ENCODE measurements around the gene SCGB1D1. TPM values are rescaled to one million over a fixed set of nuclear protein-coding genes. Genes with fewer than 3 reads are reported as not detected.

SCGB1D1 gene
- total RNA-seq, 1 experiment from 2014 or later = not detected

- CTCF ChIA-PET = interaction anchor here (0.8 to 1.5 kb wide), 2 partner anchors 11 to 347 kb away, joined by 4 to 6 read pairs; no protein-coding TSS in a partner anchor
- no peak overlapping the region for H3K4me3 ChIP-seq (replicated peaks in 1 of 2; ENCODE audit: low read depth in 1 of 2, low read length in 2 of 2)
- no peak overlapping the region for H3K27ac ChIP-seq (ENCODE audit: low read depth, low read length)
- DNase-seq (ENCODE audit: low read depth, low spot score) (no peak), ATAC-seq (peak; percentile 48; the same call in 1 of the 2 replicates)
- H3K9me3 ChIP-seq (ENCODE audit: control insufficient read depth in 1 of 2, insufficient read depth in 1 of 2, low read depth in 1 of 2, low read length in 2 of 2) = no peaks in the 10 kb centered on the region
- no TSS peak for BruUV-seq (replicated peaks)
- POLR2A ChIA-PET = no interaction called here
- TF ChIP-seq CBX3 (IDR thresholded peaks at IDR 0.05; ENCODE audit: low read depth) (no peak), CTCF (IDR thresholded peaks at IDR 0.05 in 2 of 3, conservative IDR thresholded peaks at IDR 0.05 in 1 of 3; ENCODE audit: borderline replicate concordance in 1 of 3, insufficient read depth in 1 of 3, low read depth in 2 of 3, low read length in 2 of 3) (peak in 2 of 3 experiments; percentile 25 to 29; a peak in 3 of 6 replicates), EGR1 (IDR thresholded peaks at IDR 0.05; ENCODE audit: low read depth) (no peak)
- peaks cover 65% of the 10 kb centered on the region in 2 experiments; a peak in 3 of 4 replicates for H3K36me3 ChIP-seq (ENCODE audit: control insufficient read depth in 1 of 2, insufficient read depth in 2 of 2, low read length in 2 of 2)
- H3K9me2 ChIP-seq (ENCODE audit: insufficient read depth) = no peaks in the 10 kb centered on the region
- no peaks in the 10 kb centered on the region for H3K79me2 ChIP-seq (ENCODE audit: insufficient read depth, low read length)
- H4K20me1 ChIP-seq (ENCODE audit: insufficient read depth) = no peaks in the 10 kb centered on the region
- H3K27me3 ChIP-seq (ENCODE audit: insufficient read depth, low read length) = no peaks in the 10 kb centered on the region
- intact Hi-C loops (cut with micrococcal nuclease) = no loop called here
- H2AFZ ChIP-seq (ENCODE audit: low read depth, low read length, poor library complexity, severe bottlenecking) = no peak overlapping the region
- no peak overlapping the region for H3K4me2 ChIP-seq (ENCODE audit: low read length)
- no peak overlapping the region for H3K9ac ChIP-seq (ENCODE audit: low read length)
- H3K4me1 ChIP-seq (ENCODE audit: control insufficient read depth in 1 of 2, insufficient read depth in 2 of 2, low read length in 2 of 2) = no peaks in the 10 kb centered on the region
- RAD21 ChIA-PET (ENCODE audit: low non-redundant PET in 1 of 2, low total read pairs in 2 of 2, uncharacterized antibody in 2 of 2, unreplicated experiment in 2 of 2) = no interaction called here
Measured at GRCh38 chr11:62143727-62144126, 46.3 kb upstream of the SCGB1D1 start.

GRCh38 chr11:62144641-62145255, 45.3 kb upstream of the SCGB1D1 start:
- no peaks in the 10 kb centered on the region for H3K9me3 ChIP-seq (ENCODE audit: control insufficient read depth in 1 of 2, insufficient read depth in 1 of 2, low read depth in 1 of 2, low read length in 2 of 2)
- no peaks in the 10 kb centered on the region for H3K9me2 ChIP-seq (ENCODE audit: insufficient read depth)
- BruUV-seq (replicated peaks) = no TSS peak
- no peak overlapping the region for H3K4me2 ChIP-seq (ENCODE audit: low read length)
- H3K27me3 ChIP-seq (ENCODE audit: insufficient read depth, low read length) = no peaks in the 10 kb centered on the region
- DNase-seq (ENCODE audit: low read depth, low spot score) (no peak), ATAC-seq (no peak)
- no peak overlapping the region for H3K9ac ChIP-seq (ENCODE audit: low read length)
- TF ChIP-seq CTCF (IDR thresholded peaks at IDR 0.05 in 2 of 3, conservative IDR thresholded peaks at IDR 0.05 in 1 of 3; ENCODE audit: borderline replicate concordance in 1 of 3, insufficient read depth in 1 of 3, low read depth in 2 of 3, low read length in 2 of 3) = no peak
- no peak for TF ChIP-seq JUND (IDR thresholded peaks at IDR 0.05)
- no peak for TF ChIP-seq EGR1 (IDR thresholded peaks at IDR 0.05; ENCODE audit: low read depth)
- no peak for TF ChIP-seq FOSL1 (IDR thresholded peaks at IDR 0.05; ENCODE audit: low read depth)
- no peak for TF ChIP-seq ZFX (IDR thresholded peaks at IDR 0.05)
- no peak for TF ChIP-seq YY1 (IDR thresholded peaks at IDR 0.05; ENCODE audit: extremely low read depth, insufficient replicate concordance, low read depth, low read length)
- TF ChIP-seq EZH2 (IDR thresholded peaks at IDR 0.05) = no peak
- TF ChIP-seq POLR2A (IDR thresholded peaks at IDR 0.05; ENCODE audit: borderline replicate concordance, extremely low read depth, insufficient read depth, insufficient read length) = no peak
- TF ChIP-seq SRF (IDR thresholded peaks at IDR 0.05; ENCODE audit: low read depth) = no peak
- no peak for TF ChIP-seq SIN3A (IDR thresholded peaks at IDR 0.05; ENCODE audit: low read depth)
- H3K27ac ChIP-seq (ENCODE audit: low read depth, low read length) = no peak overlapping the region
- H3K4me3 ChIP-seq (replicated peaks in 1 of 2; ENCODE audit: low read depth in 1 of 2, low read length in 2 of 2) = no peak overlapping the region
- H4K20me1 ChIP-seq (ENCODE audit: insufficient read depth) = no peaks in the 10 kb centered on the region
- H2AFZ ChIP-seq (ENCODE audit: low read depth, low read length, poor library complexity, severe bottlenecking) = no peak overlapping the region
- H3K79me2 ChIP-seq (ENCODE audit: insufficient read depth, low read length) = no peaks in the 10 kb centered on the region
- intact Hi-C loops (cut with micrococcal nuclease) = no loop called here
- RAD21 ChIA-PET (ENCODE audit: low non-redundant PET in 1 of 2, low total read pairs in 2 of 2, uncharacterized antibody in 2 of 2, unreplicated experiment in 2 of 2) = no interaction called here
- no peaks in the 10 kb centered on the region for H3K4me1 ChIP-seq (ENCODE audit: control insufficient read depth in 1 of 2, insufficient read depth in 2 of 2, low read length in 2 of 2)
- H3K36me3 ChIP-seq (ENCODE audit: control insufficient read depth in 1 of 2, insufficient read depth in 2 of 2, low read length in 2 of 2) = peaks cover 64% of the 10 kb centered on the region in 2 experiments; a peak in 3 of 4 replicates
- CTCF ChIA-PET = interaction anchor here (0.8 to 1.5 kb wide), 2 partner anchors 10 to 348 kb away, joined by 4 to 6 read pairs; no protein-coding TSS in a partner anchor
- POLR2A ChIA-PET = no interaction called here
